Esophagus muscularis mucosa (tissue), 4 donors: ENCODE measurements around the gene NREP.

Experiments used
- CTCF ChIP-seq, 3 experiments: fragments of 200-600 bp in 2 of 3; fragments of 450-650 bp in 1 of 3; sonication (generic) in 2 of 3; IDR thresholded peaks; one replicate each; pipeline ENCODE4 v1.5.1; 2017 to 2019; ENCODE audit warnings: antibody characterized with exemption in 3 of 3, mild to moderate bottlenecking in 2 of 3, moderate library complexity in 1 of 3
- EP300 ChIP-seq: sonication (generic); formaldehyde crosslinking; IDR thresholded peaks from one replicate; pipeline ENCODE4 v1.6.1; 2017; ENCODE audit warnings: antibody characterized with exemption
- POLR2A ChIP-seq: fragments of 450-650 bp; IDR thresholded peaks from one replicate; pipeline ENCODE4 v1.6.1; 2017; ENCODE audit warnings: antibody characterized with exemption, moderate library complexity, mild to moderate bottlenecking, low read depth
- POLR2AphosphoS5 ChIP-seq, 2 donors: sonication (generic); formaldehyde crosslinking; IDR thresholded peaks; one replicate each; pipeline ENCODE4 v1.6.1; 2017; ENCODE audit warnings: antibody characterized with exemption in 2 of 2

GRCh38 chr5:111695991-111696390 lies 61.0 kb downstream of the NREP start:
- TF ChIP-seq CTCF (IDR thresholded peaks at IDR 0.05), result no peak
- no peak for TF ChIP-seq POLR2A
- TF ChIP-seq POLR2AphosphoS5 (IDR thresholded peaks at IDR 0.05), result no peak
- TF ChIP-seq EP300, result no peak
